GM10248 (cell line): ENCODE data around the gene MOV10L1.

Experiments used
- CTCF ChIA-PET: fragments of 300-600 bp; sonication (Branson Sonifier 250); formaldehyde crosslinking; extraction: SDS; loops from one replicate; lab custom pipeline; 2021; ENCODE audit warnings: antibody characterized with exemption; lab: Yijun Ruan, JAX
- POLR2A ChIA-PET: fragments of 350-650 bp; sonication (Branson Sonifier 250); formaldehyde crosslinking; extraction: SDS; loops from one replicate; lab custom pipeline; 2020; ENCODE audit warnings: antibody characterized with exemption; lab: Yijun Ruan, JAX
- DNase-seq: peaks from one replicate; pipeline ENCODE4 v3.0.0; 2012; ENCODE audit errors: extremely low spot score
- CTCF ChIP-seq: IDR thresholded peaks from 2 replicates; pipeline ENCODE4 v1.5.1; 2012; ENCODE audit warnings: mild to moderate bottlenecking, low read depth; ENCODE audit errors: extremely low read depth, missing control alignments, control extremely low read depth

The MOV10L1 gene

DNA sequence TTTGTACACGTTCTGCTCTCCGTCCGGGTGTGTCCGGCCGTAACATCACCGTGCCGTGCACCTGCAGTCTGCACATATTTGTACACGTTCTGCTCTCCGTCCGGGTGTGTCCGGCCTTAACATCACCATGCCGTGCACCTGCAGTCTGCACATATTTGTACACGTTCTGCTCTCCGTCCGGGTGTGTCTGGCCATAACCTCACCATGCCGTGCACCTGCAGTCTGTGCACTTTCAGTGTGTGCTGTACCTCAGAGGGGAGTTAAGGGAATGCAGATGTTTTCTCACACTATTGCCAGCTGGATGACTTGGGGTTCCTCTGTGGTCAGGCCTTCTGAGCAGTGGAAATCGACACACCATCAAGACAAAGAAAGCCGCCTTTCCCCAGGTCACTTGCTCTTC is 35.9 kb upstream of the MOV10L1 start:
- DNase-seq = no peak
- ChIA-PET POLR2A (no interaction called here), CTCF (no interaction called here)
- TF ChIP-seq CTCF = no peak

- POLR2A ChIA-PET = no interaction called here
- CTCF ChIA-PET = interaction anchor here (1.0 kb wide), 1 partner anchor 126 kb away, joined by 3 read pairs; no protein-coding TSS in a partner anchor
- TF ChIP-seq CTCF = no peak
- DNase-seq = peak; percentile 52
Observed at GRCh38 chr22:50056214-50056972, 33.4 kb upstream of the MOV10L1 start.

- ChIA-PET POLR2A (no interaction called here), CTCF (no interaction called here)
- no peak for DNase-seq
- TF ChIP-seq CTCF = no peak
Observed at GRCh38 chr22:50057278-50058060, 32.3 kb upstream of the MOV10L1 start.

GRCh38 chr22:50058061-50058905 is 31.5 kb upstream of the MOV10L1 start, which contains the start of gene TTLL8:
Gene TTLL8 (minus strand): TSS chr22:50058298.
- POLR2A ChIA-PET = no interaction called here
- CTCF ChIA-PET = interaction anchor here (1.1 kb wide), 1 partner anchor 22 kb away, joined by 3 read pairs; no protein-coding TSS in a partner anchor
- TF ChIP-seq CTCF = no peak
- no peak for DNase-seq

- CTCF ChIA-PET = interaction anchor here (1.1 kb wide), 1 partner anchor 21 kb away, joined by 3 read pairs; no protein-coding TSS in a partner anchor
- TF ChIP-seq CTCF = no peak
- DNase-seq = no peak
- POLR2A ChIA-PET = no interaction called here
Observed at GRCh38 chr22:50058906-50059880, 30.6 kb upstream of the MOV10L1 start.
